ENCODE results near the gene LRRC27. TPM values are rescaled to one million over a fixed set of nuclear protein-coding genes. Genes with fewer than 3 reads are reported as not detected.

The LRRC27 gene
- total and polyA plus RNA-seq, 2 donors (not counting 1 experiment from before 2014, with no cell fraction given): 23.6 to 25.6 TPM

DNA sequence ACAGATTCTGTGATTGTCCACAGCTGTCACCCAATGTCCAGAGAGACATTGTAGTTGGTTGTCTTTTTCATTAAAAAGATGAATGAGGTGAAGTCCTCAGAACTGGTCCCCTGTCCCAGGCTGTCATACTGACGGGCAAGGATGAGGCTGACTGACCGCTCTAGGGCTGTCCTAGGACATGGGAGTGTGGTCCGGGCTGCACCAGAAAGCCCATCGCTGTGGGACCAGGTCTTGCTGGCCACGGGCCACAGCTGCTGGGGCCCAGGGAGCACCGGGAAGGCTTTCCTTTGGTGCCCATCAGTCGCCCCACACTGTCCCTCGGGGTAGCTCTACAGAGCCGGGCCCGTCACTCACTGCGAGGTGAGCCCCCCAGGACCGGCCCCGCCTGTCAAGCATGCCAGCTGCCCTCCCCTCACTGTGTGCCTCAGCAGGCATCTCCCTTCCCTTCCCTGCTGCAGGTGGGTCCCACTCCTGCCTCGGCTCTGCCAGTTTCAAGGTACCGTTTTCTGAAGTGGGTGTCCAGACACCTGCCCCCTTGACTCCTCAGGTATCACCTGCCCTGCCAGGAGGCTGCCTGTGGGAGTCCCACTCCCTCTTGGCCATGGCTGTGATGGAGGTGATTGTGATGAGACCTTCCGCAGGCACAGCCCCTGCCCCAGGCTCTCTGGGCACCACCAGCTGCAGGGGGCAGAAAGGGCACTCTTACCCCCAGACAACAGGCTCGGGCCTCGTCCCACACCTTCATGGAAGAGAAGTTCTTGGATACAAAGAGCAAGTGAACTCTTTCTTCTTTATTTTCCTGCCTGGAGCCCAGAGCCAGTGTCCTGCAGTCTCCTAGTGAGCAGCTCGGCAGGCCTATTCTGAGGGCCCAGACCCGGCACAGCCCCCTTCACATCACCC, 21.7 kb downstream of the LRRC27 start:
- DNase-seq: no peak
- CTCF ChIA-PET: interaction anchor here (0.6 to 3.0 kb wide), 12 partner anchors 7 to 344 kb away, joined by 3 to 21 read pairs (median 4); no protein-coding TSS in a partner anchor
- H3K27me3 Mint-ChIP-seq: no peaks in the 10 kb centered on the region
- H3K9ac ChIP-seq (ENCODE audit: low read length): no peak overlapping the region
- no peak for ATAC-seq (ENCODE audit: low read depth)
- H3K4me3 ChIP-seq (ENCODE audit: control extremely low read depth in 1 of 5, extremely low read depth in 1 of 5, insufficient read depth in 1 of 5, low read depth in 2 of 5, low read length in 4 of 5): no peak overlapping the region
- TF ChIP-seq EZH2 (IDR thresholded peaks at IDR 0.05; ENCODE audit: borderline replicate concordance, insufficient read depth, low read depth, low read length, poor library complexity, severe bottlenecking): no peak
- TF ChIP-seq, protein P1, sequence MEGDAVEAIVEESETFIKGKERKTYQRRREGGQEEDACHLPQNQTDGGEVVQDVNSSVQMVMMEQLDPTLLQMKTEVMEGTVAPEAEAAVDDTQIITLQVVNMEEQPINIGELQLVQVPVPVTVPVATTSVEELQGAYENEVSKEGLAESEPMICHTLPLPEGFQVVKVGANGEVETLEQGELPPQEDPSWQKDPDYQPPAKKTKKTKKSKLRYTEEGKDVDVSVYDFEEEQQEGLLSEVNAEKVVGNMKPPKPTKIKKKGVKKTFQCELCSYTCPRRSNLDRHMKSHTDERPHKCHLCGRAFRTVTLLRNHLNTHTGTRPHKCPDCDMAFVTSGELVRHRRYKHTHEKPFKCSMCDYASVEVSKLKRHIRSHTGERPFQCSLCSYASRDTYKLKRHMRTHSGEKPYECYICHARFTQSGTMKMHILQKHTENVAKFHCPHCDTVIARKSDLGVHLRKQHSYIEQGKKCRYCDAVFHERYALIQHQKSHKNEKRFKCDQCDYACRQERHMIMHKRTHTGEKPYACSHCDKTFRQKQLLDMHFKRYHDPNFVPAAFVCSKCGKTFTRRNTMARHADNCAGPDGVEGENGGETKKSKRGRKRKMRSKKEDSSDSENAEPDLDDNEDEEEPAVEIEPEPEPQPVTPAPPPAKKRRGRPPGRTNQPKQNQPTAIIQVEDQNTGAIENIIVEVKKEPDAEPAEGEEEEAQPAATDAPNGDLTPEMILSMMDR (IDR thresholded peaks at IDR 0.05): no peak
- no peak overlapping the region for H3K4me2 ChIP-seq (replicated peaks; ENCODE audit: low read depth, low read length, poor library complexity, severe bottlenecking)
- no peak overlapping the region for H3K27ac Mint-ChIP-seq
- no peaks in the 10 kb centered on the region for H3K9me3 Mint-ChIP-seq (ENCODE audit: insufficient read depth)
- H3K27ac ChIP-seq (ENCODE audit: low read length in 2 of 2): no peak overlapping the region
- H3K4me3 Mint-ChIP-seq: no peak overlapping the region
- peaks cover 0 to under 1% of the 10 kb centered on the region in 2 experiments for H3K36me3 ChIP-seq (replicated peaks in 1 of 2; ENCODE audit: control extremely low read depth in 1 of 2, control insufficient read depth in 1 of 2, extremely low read depth in 1 of 2, insufficient read depth in 2 of 2, low read length in 1 of 2)
- no peaks in the 10 kb centered on the region for H3K9me3 ChIP-seq (ENCODE audit: control extremely low read depth in 1 of 3, control insufficient read depth in 2 of 3, insufficient read depth in 1 of 3, low read length in 2 of 3)
- POLR2A ChIA-PET: no interaction called here
- peaks cover 5% of the 10 kb centered on the region for H3K4me1 Mint-ChIP-seq
- no peaks in the 10 kb centered on the region for H3K27me3 ChIP-seq (replicated peaks in 1 of 4; ENCODE audit: control extremely low read depth in 1 of 4, control insufficient read depth in 3 of 4, insufficient read depth in 4 of 4, low read length in 3 of 4)
- no peaks in the 10 kb centered on the region for H4K20me1 ChIP-seq (ENCODE audit: control insufficient read depth, insufficient read depth, low read length, poor library complexity, severe bottlenecking)
- intact Hi-C loops (cut with micrococcal nuclease): no loop called here
- peaks cover 0 to 7% of the 10 kb centered on the region in 2 donors for H3K4me1 ChIP-seq (ENCODE audit: control insufficient read depth in 2 of 2, insufficient read depth in 2 of 2, low read length in 2 of 2)
- no peak overlapping the region for H2AFZ ChIP-seq (ENCODE audit: insufficient read depth, low read depth, low read length, poor library complexity, severe bottlenecking)
- WGBS (ENCODE audit: insufficient coverage): 98% methylated on average over 17 of the region's 20 CpGs
- H3K79me2 ChIP-seq (ENCODE audit: control insufficient read depth, insufficient read depth, low read length): no peaks in the 10 kb centered on the region
